NB4 (cell line): ENCODE results near the gene INCA1.

Experiments
- POLR2A ChIP-seq: IDR thresholded peaks from 2 replicates; pipeline ENCODE4 v1.6.1; 2011; ENCODE audit warnings: mild to moderate bottlenecking; ENCODE audit not compliant: insufficient read length; ENCODE audit errors: extremely low read depth
- TF ChIP-seq, protein P1 (sequence below): IDR thresholded peaks from one replicate; pipeline ENCODE4 v1.5.1; 2012; ENCODE audit warnings: low read depth, low read length

DNA sequence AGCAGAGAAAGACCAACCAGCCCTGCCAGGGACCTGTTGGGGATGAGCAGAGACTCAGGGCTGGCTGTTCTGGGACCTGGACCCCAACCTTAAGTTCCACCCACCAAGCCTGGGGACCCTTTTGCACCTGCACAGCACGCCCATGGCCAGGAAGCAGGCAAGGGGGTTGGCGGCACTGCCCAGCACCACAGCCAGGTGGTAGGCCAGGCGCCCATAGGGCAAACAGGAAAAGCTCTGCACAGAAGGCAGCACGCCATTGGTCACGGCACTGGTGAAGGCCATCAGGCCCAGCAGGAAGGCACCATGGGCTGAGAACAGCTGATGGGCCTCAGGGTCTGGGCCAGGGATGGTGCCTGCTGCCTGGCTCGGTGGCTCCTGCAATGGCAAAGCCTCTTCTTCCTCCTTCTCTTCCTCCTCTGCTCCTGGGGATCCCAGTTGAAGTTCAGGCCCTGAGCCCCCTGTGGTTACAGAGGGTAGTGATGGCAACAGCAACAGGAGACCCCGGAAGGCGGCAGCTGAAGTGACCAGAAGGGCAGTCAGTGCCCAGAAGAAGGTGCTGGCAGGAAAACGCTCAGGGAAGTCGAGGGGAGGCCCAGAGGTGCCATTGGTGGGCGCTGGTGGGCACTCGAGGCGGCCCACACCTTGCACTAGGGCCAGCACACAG, 36.2 kb upstream of the INCA1 start:
- TF ChIP-seq, protein P1, sequence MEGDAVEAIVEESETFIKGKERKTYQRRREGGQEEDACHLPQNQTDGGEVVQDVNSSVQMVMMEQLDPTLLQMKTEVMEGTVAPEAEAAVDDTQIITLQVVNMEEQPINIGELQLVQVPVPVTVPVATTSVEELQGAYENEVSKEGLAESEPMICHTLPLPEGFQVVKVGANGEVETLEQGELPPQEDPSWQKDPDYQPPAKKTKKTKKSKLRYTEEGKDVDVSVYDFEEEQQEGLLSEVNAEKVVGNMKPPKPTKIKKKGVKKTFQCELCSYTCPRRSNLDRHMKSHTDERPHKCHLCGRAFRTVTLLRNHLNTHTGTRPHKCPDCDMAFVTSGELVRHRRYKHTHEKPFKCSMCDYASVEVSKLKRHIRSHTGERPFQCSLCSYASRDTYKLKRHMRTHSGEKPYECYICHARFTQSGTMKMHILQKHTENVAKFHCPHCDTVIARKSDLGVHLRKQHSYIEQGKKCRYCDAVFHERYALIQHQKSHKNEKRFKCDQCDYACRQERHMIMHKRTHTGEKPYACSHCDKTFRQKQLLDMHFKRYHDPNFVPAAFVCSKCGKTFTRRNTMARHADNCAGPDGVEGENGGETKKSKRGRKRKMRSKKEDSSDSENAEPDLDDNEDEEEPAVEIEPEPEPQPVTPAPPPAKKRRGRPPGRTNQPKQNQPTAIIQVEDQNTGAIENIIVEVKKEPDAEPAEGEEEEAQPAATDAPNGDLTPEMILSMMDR, result no peak
- TF ChIP-seq POLR2A, result no peak
